Measurements from ENCODE around the gene TMEM117.

Gene TMEM117

DNA sequence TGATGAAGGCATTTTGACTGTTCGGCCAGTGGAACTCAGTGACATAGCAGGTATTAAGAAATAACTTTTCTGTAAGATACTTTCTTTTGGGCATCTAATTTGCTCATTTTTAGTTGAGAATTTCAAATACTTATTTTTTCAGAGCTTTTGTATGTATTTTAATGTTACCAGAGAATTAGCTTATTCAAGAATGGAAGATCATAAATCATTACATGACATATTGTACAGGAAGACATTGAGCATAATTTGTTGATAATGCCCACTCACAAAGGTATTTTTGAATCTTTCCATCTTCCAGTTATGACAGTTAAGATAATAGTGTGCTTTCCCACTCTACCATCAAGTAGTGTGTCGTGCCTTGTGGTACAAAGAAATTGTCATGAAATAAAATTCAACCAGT lies 36.5 kb downstream of the TMEM117 start:
- no peak for DNase-seq
- Histone ChIP-seq H3K4me1 (no peaks in the 10 kb centered on the region), H3K9me3 (no peaks in the 10 kb centered on the region), H3K27me3 (peaks cover 3% of the 10 kb centered on the region), H3K36me3 (no peaks in the 10 kb centered on the region), H3K4me3 (ENCODE audit: low read depth, low read length) (no peak overlapping the region)
- TF ChIP-seq, protein P1, sequence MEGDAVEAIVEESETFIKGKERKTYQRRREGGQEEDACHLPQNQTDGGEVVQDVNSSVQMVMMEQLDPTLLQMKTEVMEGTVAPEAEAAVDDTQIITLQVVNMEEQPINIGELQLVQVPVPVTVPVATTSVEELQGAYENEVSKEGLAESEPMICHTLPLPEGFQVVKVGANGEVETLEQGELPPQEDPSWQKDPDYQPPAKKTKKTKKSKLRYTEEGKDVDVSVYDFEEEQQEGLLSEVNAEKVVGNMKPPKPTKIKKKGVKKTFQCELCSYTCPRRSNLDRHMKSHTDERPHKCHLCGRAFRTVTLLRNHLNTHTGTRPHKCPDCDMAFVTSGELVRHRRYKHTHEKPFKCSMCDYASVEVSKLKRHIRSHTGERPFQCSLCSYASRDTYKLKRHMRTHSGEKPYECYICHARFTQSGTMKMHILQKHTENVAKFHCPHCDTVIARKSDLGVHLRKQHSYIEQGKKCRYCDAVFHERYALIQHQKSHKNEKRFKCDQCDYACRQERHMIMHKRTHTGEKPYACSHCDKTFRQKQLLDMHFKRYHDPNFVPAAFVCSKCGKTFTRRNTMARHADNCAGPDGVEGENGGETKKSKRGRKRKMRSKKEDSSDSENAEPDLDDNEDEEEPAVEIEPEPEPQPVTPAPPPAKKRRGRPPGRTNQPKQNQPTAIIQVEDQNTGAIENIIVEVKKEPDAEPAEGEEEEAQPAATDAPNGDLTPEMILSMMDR (IDR thresholded peaks at IDR 0.05; ENCODE audit: low read depth, low read length): no peak

DNA sequence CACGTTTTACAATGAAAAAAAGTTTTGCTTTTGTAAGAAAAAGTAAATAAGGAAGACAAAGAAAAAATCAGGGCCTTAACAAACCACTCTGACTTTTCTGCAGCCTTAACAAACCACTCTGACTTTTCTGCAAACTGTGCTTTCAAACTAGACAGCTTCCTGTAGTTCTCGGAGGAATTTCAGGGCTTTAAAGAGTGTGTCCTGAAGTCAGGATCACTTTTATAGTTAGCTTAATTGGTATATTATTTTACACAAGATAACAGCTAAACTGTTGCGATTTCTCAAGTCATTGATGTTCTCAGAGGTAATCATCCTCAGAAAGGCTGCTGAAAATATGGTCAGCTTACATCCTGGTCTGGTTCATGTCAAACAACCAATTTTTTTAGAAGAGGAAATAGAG lies 42.2 kb downstream of the TMEM117 start:
- H3K4me3 ChIP-seq (ENCODE audit: low read depth, low read length): no peak overlapping the region
- no peak for DNase-seq
- no peaks in the 10 kb centered on the region for H3K36me3 ChIP-seq
- TF ChIP-seq, protein P1 (IDR thresholded peaks at IDR 0.05; ENCODE audit: low read depth, low read length): no peak
- no peaks in the 10 kb centered on the region for H3K4me1 ChIP-seq
- no peaks in the 10 kb centered on the region; the same call in none of the 2 replicates for H3K27me3 ChIP-seq
- H3K9me3 ChIP-seq: no peaks in the 10 kb centered on the region

DNA sequence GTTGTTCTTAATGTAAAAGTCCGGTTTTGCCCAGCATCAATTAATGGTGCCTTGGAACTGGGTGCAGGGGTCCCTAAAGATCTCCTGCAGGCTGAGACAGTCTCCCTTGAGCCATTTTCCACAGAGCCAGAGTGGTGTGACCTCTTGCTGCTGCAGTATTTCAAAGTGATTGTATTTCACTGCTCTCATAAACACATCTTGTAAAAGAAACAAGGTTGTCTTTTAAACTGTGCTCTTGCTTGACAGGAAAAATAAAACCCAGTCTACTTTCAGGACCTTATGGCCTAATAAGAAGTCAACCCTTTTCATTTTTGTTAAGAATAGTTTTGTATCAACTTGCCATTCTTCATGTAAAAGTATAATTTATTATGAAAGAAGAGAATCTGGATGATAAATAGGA lies 44.7 kb downstream of the TMEM117 start:
- no peak overlapping the region for H3K4me3 ChIP-seq (ENCODE audit: low read depth, low read length)
- no peaks in the 10 kb centered on the region for H3K36me3 ChIP-seq
- TF ChIP-seq, protein P1 (IDR thresholded peaks at IDR 0.05; ENCODE audit: low read depth, low read length): no peak
- no peaks in the 10 kb centered on the region for H3K9me3 ChIP-seq
- no peaks in the 10 kb centered on the region; the same call in 1 of the 2 replicates for H3K27me3 ChIP-seq
- DNase-seq: no peak
- H3K4me1 ChIP-seq: no peaks in the 10 kb centered on the region

DNA sequence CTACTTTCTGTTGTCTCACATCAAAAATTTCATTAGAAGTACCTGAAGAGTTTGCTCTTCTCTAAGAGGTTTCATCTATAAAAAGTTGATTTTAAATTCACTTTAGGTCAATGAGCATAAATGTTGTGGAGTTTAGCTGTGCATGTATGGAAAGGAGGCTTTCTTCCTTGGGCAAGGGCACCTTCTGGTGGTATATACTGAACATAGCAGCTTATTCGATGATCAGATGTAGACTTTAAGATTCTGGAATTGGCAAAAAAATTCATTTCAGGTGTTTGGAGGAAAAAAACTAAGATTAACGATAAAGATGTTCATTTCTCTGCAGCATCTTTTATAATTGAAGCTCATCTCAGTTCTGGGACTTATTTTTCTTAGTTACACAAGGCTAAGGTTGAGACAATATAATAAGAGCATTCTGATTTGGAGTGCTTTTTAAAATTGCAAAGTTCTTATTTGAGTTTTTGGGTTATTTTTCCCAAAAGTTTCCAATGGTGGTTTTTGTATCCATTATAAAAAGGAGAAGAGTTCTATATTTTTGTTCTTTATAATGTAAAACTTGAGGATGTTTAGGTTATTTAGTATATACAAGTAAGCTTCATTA lies 46.8 kb downstream of the TMEM117 start:
- Histone ChIP-seq H3K36me3 (no peaks in the 10 kb centered on the region), H3K4me1 (no peaks in the 10 kb centered on the region), H3K4me3 (ENCODE audit: low read depth, low read length) (no peak overlapping the region), H3K9me3 (no peaks in the 10 kb centered on the region), H3K27me3 (no peaks in the 10 kb centered on the region)
- peak; percentile 23 for DNase-seq
- TF ChIP-seq, protein P1 (IDR thresholded peaks at IDR 0.05; ENCODE audit: low read depth, low read length): peak; percentile 89

DNA sequence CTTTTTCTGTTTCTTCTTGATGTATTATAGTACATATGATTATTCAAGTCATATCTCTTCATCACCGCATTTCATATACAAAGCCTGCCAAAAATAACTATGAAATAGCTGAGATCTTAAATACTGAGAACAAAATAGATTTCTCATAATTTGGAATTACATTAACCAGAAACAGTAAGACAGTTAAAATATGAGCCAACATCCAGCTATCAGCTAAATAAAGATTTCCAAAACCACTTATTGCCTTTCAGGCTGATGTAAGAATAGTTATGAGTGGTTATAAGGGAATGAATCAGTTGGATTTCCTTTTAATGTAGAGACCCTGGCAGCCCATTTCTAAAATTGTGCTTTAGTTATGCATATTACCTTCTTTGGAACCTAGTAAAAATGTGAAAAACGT lies 47.4 kb downstream of the TMEM117 start:
- H3K4me1 ChIP-seq: no peaks in the 10 kb centered on the region
- H3K4me3 ChIP-seq (ENCODE audit: low read depth, low read length): no peak overlapping the region
- no peaks in the 10 kb centered on the region for H3K9me3 ChIP-seq
- H3K27me3 ChIP-seq: no peaks in the 10 kb centered on the region
- TF ChIP-seq, protein P1 (IDR thresholded peaks at IDR 0.05; ENCODE audit: low read depth, low read length): no peak
- DNase-seq: no peak
- H3K36me3 ChIP-seq: no peaks in the 10 kb centered on the region

DNA sequence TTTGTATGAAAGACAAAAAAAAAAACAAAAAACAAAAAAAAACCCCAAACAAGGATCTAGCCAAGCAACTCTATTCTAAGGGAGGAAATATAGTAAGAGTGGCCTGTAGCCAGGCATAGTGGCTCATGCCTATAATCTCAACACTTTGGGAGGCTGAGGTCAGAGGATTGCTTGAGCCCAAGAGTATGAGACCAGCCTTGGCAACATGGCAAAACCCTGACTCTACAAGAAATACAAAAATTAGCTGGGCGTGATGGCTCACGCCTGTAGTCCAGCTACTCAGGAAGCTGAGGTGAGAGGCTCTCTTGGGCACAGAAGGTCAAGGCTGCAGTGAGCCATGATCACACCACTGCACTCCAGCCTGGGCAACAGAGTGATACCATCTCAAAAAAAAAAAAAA lies 47.9 kb downstream of the TMEM117 start:
- no peaks in the 10 kb centered on the region for H3K27me3 ChIP-seq
- no peak for DNase-seq
- H3K4me1 ChIP-seq: no peaks in the 10 kb centered on the region
- TF ChIP-seq, protein P1 (IDR thresholded peaks at IDR 0.05; ENCODE audit: low read depth, low read length): no peak
- no peaks in the 10 kb centered on the region for H3K9me3 ChIP-seq
- H3K4me3 ChIP-seq (ENCODE audit: low read depth, low read length): no peak overlapping the region
- no peaks in the 10 kb centered on the region for H3K36me3 ChIP-seq

Measured in BE2C (cell line).